ENCODE data around the gene LMF1.

Gene LMF1

DNA sequence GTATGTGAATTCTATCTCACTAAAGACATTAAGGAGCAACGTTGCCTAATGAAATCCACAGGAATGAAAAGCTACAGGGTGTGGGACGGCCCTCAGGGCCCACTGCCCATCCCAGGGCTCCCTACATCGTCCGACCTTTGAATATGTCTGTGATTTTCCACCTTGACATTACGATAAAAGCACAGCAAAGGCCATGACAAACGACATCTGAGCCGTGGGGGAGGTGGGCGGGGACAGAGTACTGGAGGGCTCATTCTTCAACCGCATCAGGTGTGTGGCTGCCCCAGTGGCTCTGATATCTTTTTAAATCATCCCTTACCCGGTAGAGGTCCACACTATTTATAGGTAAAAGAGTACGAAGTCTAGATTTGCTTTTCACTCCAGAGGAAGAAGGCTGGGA is 35.1 kb downstream of the LMF1 start:
- no peak for DNase-seq (ENCODE audit: low read depth)
- TF ChIP-seq POLR2A (IDR thresholded peaks at IDR 0.05; ENCODE audit: extremely low read depth, insufficient read length): no peak
- no peak for TF ChIP-seq MYC (IDR thresholded peaks at IDR 0.05; ENCODE audit: low read depth, low read length)
- TF ChIP-seq, protein P1, sequence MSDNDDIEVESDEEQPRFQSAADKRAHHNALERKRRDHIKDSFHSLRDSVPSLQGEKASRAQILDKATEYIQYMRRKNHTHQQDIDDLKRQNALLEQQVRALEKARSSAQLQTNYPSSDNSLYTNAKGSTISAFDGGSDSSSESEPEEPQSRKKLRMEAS (IDR thresholded peaks at IDR 0.05; ENCODE audit: low read depth, low read length): no peak
- no peak for TF ChIP-seq CTCF (IDR thresholded peaks at IDR 0.05; ENCODE audit: low read depth, low read length)
- H3K4me3 ChIP-seq (ENCODE audit: low read depth, low read length): no peak overlapping the region

GRCh38 chr16:934178-934577 is 36.6 kb downstream of the LMF1 start:
- no peak overlapping the region for H3K4me3 ChIP-seq (ENCODE audit: low read depth, low read length)
- DNase-seq (ENCODE audit: low read depth): no peak
- no peak for TF ChIP-seq POLR2A (IDR thresholded peaks at IDR 0.05; ENCODE audit: extremely low read depth, insufficient read length)
- TF ChIP-seq MYC (IDR thresholded peaks at IDR 0.05; ENCODE audit: low read depth, low read length): no peak
- no peak for TF ChIP-seq CTCF (IDR thresholded peaks at IDR 0.05; ENCODE audit: low read depth, low read length)
- TF ChIP-seq, protein P1 (IDR thresholded peaks at IDR 0.05; ENCODE audit: low read depth, low read length): no peak

DNA sequence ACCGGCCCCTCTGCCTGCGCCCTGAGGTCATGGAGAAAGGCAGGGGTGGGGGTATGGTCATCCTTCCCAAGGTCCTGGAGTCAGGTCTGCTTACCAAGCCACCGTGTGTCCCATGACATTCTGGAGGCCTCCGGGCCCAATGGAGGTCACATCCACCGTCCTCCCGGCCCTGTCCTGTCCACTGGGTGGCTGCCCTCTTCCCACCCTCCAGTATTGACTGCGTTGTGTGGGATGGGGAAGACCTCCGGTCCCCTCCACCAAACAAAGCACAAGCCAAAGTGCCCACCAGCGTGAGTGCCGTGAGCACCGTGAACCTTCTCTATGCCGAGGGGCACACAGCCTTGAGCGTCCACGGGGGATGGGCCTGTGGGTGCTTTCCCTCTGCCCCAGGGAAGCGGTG is 37.2 kb downstream of the LMF1 start:
- no peak overlapping the region for H3K4me3 ChIP-seq (ENCODE audit: low read depth, low read length)
- DNase-seq (ENCODE audit: low read depth): no peak
- TF ChIP-seq CTCF (IDR thresholded peaks at IDR 0.05; ENCODE audit: low read depth, low read length) (no peak), MYC (IDR thresholded peaks at IDR 0.05; ENCODE audit: low read depth, low read length) (no peak), POLR2A (IDR thresholded peaks at IDR 0.05; ENCODE audit: extremely low read depth, insufficient read length) (no peak)
- TF ChIP-seq, protein P1 (IDR thresholded peaks at IDR 0.05; ENCODE audit: low read depth, low read length): no peak

DNA sequence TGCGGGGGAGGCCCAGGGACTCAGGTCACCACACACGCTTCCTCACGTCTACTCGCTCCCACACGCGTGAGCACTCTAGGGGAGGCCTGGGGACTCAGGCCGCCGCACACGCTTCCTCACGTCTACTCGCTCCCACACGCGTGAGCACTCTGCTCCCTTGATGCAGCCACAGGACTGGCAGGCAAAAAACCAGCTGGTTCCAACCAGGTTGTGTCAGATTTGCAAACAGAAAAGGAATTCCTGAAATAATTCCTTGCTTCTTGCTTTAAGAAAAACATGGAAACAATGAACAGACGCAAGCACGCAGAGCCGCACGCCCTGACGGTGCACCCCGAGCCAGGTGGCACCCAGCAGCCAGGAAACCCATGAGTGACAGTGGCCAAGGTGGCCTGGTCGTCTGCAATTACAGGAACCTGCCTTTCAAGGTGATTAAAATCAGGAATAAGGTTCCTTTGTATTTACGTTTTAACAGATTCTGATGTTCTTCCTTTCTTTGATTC is 37.9 kb downstream of the LMF1 start:
- TF ChIP-seq CTCF (IDR thresholded peaks at IDR 0.05; ENCODE audit: low read depth, low read length): no peak
- no peak for TF ChIP-seq MYC (IDR thresholded peaks at IDR 0.05; ENCODE audit: low read depth, low read length)
- TF ChIP-seq, protein P1 (IDR thresholded peaks at IDR 0.05; ENCODE audit: low read depth, low read length): no peak
- TF ChIP-seq POLR2A (IDR thresholded peaks at IDR 0.05; ENCODE audit: extremely low read depth, insufficient read length): no peak
- H3K4me3 ChIP-seq (ENCODE audit: low read depth, low read length): no peak overlapping the region
- no peak for DNase-seq (ENCODE audit: low read depth)

DNA sequence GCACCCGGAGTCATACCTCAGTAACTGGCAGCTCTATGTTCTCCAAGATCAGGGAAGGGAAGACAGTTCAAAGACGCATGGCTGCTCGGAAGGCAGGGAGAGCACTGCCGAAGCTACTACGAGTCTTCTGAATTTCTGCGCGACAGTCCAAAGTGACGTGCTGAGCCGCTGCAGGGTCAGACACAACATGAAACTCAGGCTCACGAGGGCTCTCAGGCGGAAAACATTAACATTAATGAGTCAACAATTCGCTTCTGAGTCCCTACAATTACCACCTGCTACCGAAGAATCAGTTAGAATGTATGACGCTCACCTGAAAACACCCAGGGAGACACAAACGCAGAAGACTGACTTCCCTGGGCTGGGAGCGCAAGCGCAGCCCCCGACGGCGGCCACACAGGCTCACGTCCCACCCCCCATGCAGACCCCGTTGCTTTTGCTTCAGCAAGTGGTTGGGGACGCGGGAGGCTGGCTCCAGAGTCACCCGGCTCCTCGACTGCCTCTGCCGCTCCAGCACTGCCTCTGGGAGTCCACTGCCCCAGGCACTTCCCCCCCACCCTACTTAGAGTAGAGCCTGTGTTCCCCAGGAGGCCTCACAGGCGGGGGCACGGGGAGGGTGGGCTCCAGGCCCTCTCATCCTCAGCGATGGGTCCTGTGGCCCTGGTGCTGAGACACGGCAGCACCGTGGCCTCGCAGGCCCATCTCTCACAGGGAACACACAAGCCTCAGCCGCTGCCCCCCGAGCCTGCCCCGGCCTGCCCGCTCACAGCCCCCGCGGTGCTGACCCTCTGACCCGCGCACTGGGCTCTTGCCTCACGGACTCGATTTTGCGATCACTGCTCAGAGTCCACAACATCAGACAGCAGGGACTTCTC is 38.9 kb downstream of the LMF1 start:
- DNase-seq (ENCODE audit: low read depth): no peak
- H3K4me3 ChIP-seq (ENCODE audit: low read depth, low read length): no peak overlapping the region
- TF ChIP-seq POLR2A (IDR thresholded peaks at IDR 0.05; ENCODE audit: extremely low read depth, insufficient read length): no peak
- TF ChIP-seq, protein P1 (IDR thresholded peaks at IDR 0.05; ENCODE audit: low read depth, low read length): no peak
- no peak for TF ChIP-seq CTCF (IDR thresholded peaks at IDR 0.05; ENCODE audit: low read depth, low read length)
- TF ChIP-seq MYC (IDR thresholded peaks at IDR 0.05; ENCODE audit: low read depth, low read length): no peak
